SK-N-SH (cell line): ENCODE results near the gene KLF16. TPM values are rescaled to one million over a fixed set of nuclear protein-coding genes. Genes with fewer than 3 reads are reported as not detected.

Source experiments
- CTCF ChIA-PET: fragments of 300-600, 350-600 bp; formaldehyde crosslinking; extraction: SDS; loops from one replicate; lab custom pipeline; 2021; lab: Yijun Ruan, JAX
- POLR2A ChIA-PET: fragments of 350-600 bp; sonication (Branson Sonifier 250); formaldehyde crosslinking; extraction: SDS; loops from one replicate; lab custom pipeline; 2020; ENCODE audit warnings: antibody characterized with exemption, inconsistent platforms; lab: Yijun Ruan, JAX
- DNase-seq: peaks from one replicate; pipeline ENCODE4 v3.0.0; 2012
- H2AFZ ChIP-seq: fragments of 200-600 bp; sonication (generic); 2 replicates; pipeline ENCODE4 v1.8.1; 2016; ENCODE audit warnings: antibody characterized with exemption, mild to moderate bottlenecking, low read depth
- H3F3A ChIP-seq: fragments of 200-600 bp; sonication (generic); replicated peaks from 2 replicates; pipeline ENCODE3; 2016; ENCODE audit warnings: antibody characterized with exemption, mild to moderate bottlenecking; ENCODE audit not compliant: insufficient read depth
- H3K27ac ChIP-seq, 2 experiments: fragments of 200-500 bp in 1 of 2; fragments of 200-600 bp in 1 of 2; sonication (Bioruptor generic) in 1 of 2; sonication (generic), shearing (Covaris generic) in 1 of 2; 2 replicates each; pipeline versions ENCODE4 v1.5.1 to v1.6.1; 2014 to 2016; ENCODE audit warnings: low read depth in 2 of 2, inconsistent platforms in 1 of 2, low read length in 1 of 2, mild to moderate bottlenecking in 1 of 2, mixed read lengths in 1 of 2
- H3K27me3 ChIP-seq: fragments of 200-600 bp; sonication (generic), shearing (Covaris generic); 2 replicates; pipeline ENCODE4 v1.6.1; 2016; ENCODE audit warnings: mixed run types; ENCODE audit not compliant: insufficient read depth
- H3K36me3 ChIP-seq, 2 experiments: fragments of 200-500 bp in 1 of 2; fragments of 200-600 bp in 1 of 2; sonication (Bioruptor generic) in 1 of 2; sonication (generic) in 1 of 2; replicated peaks in 1 of 2; 2 replicates each; pipeline versions ENCODE3 to v1.5.1; 2014 to 2016; ENCODE audit warnings: low read length in 1 of 2, mild to moderate bottlenecking in 1 of 2; ENCODE audit not compliant: insufficient read depth in 2 of 2, control insufficient read depth in 1 of 2
- H3K4me1 ChIP-seq, 2 experiments: fragments of 200-500 bp in 1 of 2; fragments of 200-600 bp in 1 of 2; sonication (Bioruptor generic) in 1 of 2; sonication (generic), shearing (Covaris generic) in 1 of 2; 2 replicates each; pipeline versions ENCODE4 v1.5.1 to v1.6.1; 2014 to 2016; ENCODE audit warnings: low read depth in 1 of 2, low read length in 1 of 2, mixed run types in 1 of 2; ENCODE audit not compliant: insufficient read depth in 2 of 2, control insufficient read depth in 1 of 2
- H3K4me2 ChIP-seq: fragments of 200-600 bp; sonication (generic), shearing (Covaris generic); 2 replicates; pipeline ENCODE4 v1.6.1; 2017; ENCODE audit warnings: mixed run types
- H3K4me3 ChIP-seq, 2 experiments: fragments of 200-500 bp in 1 of 2; fragments of 200-600 bp in 1 of 2; sonication (Bioruptor generic) in 1 of 2; sonication (generic), shearing (Covaris generic) in 1 of 2; 2 replicates each; pipeline versions ENCODE4 v1.5.1 to v1.8.1; 2014 to 2016; ENCODE audit warnings: low read depth in 2 of 2, inconsistent platforms in 1 of 2, low read length in 1 of 2, mild to moderate bottlenecking in 1 of 2, mixed read lengths in 1 of 2, moderate library complexity in 1 of 2
- H3K79me2 ChIP-seq: fragments of 200-600 bp; sonication (generic); 2 replicates; pipeline ENCODE4 v1.8.1; 2017; ENCODE audit warnings: mild to moderate bottlenecking; ENCODE audit not compliant: insufficient read depth
- H3K9ac ChIP-seq: fragments of 200-600 bp; sonication (generic); 2 replicates; pipeline ENCODE4 v1.6.1; 2017; ENCODE audit warnings: mixed run types
- H3K9me2 ChIP-seq: fragments of 200-600 bp; sonication (generic); 2 replicates; pipeline ENCODE4 v1.6.1; 2017; ENCODE audit warnings: mixed run types
- H3K9me3 ChIP-seq: fragments of 200-600 bp; sonication (generic); 2 replicates; pipeline ENCODE4 v1.6.1; 2017; ENCODE audit warnings: mixed run types, mild to moderate bottlenecking, moderate library complexity
- H4K20me1 ChIP-seq: fragments of 200-600 bp; sonication (generic); 2 replicates; pipeline ENCODE4 v1.6.1; 2017; ENCODE audit warnings: mild to moderate bottlenecking, mixed run types; ENCODE audit not compliant: insufficient read depth
- CHD2 ChIP-seq: fragments of 150-350 bp; IDR thresholded peaks from 2 replicates; pipeline ENCODE4 v1.6.1; 2018; ENCODE audit warnings: low read length; ENCODE audit not compliant: partially characterized antibody
- EP300 ChIP-seq, 2 experiments: IDR thresholded peaks; 2 replicates each; pipeline versions ENCODE4 v1.4.0 to v1.6.1; 2012; ENCODE audit warnings: borderline replicate concordance in 1 of 2, low read depth in 1 of 2, low read length in 1 of 2
- EZH2phosphoT487 ChIP-seq: fragments of 200-600 bp; sonication (generic); IDR thresholded peaks from 2 replicates; pipeline ENCODE4 v1.6.1; 2017; ENCODE audit warnings: low read depth, mixed run types, mild to moderate bottlenecking, antibody characterized with exemption, moderate library complexity, borderline replicate concordance
- FOXM1 ChIP-seq: IDR thresholded peaks from 2 replicates; pipeline ENCODE4 v1.4.0; 2012; ENCODE audit warnings: low read depth, mild to moderate bottlenecking
- GATA2 ChIP-seq: sonication (generic); formaldehyde crosslinking; IDR thresholded peaks from 2 replicates; pipeline ENCODE4 v1.5.0; 2020; ENCODE audit warnings: mild to moderate bottlenecking, missing genetic modification reagents
- MAX ChIP-seq: IDR thresholded peaks from 2 replicates; pipeline ENCODE4 v1.4.0; 2012; ENCODE audit warnings: low read depth
- MXI1 ChIP-seq: IDR thresholded peaks from 2 replicates; pipeline ENCODE4 v1.6.1; 2012; ENCODE audit warnings: mild to moderate bottlenecking, low read depth, low read length, improper control_type of control experiment
- NRF1 ChIP-seq: IDR thresholded peaks from 2 replicates; pipeline ENCODE4 v1.6.1; 2012; ENCODE audit warnings: low read depth, mild to moderate bottlenecking, low read length
- PBX3 ChIP-seq: IDR thresholded peaks from 2 replicates; pipeline ENCODE4; 2012
- RCOR1 ChIP-seq: fragments of 150-350 bp; IDR thresholded peaks from 2 replicates; pipeline ENCODE4 v1.6.1; 2017; ENCODE audit warnings: antibody characterized with exemption, low read length
- SIN3A ChIP-seq: IDR thresholded peaks from 2 replicates; pipeline ENCODE4 v1.6.1; 2012; ENCODE audit warnings: low read depth, mild to moderate bottlenecking, low read length, moderate library complexity, borderline replicate concordance
- TCF12 ChIP-seq: IDR thresholded peaks from 2 replicates; pipeline ENCODE4 v1.4.0; 2012
- USF1 ChIP-seq: IDR thresholded peaks from 2 replicates; pipeline ENCODE4 v1.4.0; 2012; ENCODE audit warnings: low read depth, borderline replicate concordance
- ZBTB33 ChIP-seq: IDR thresholded peaks from 2 replicates; pipeline ENCODE4 v1.4.0; 2012; ENCODE audit warnings: low read depth, borderline replicate concordance
- WGBS: methylation state at CpG from one replicate; pipeline ENCODE4 v1.1.6; 2017; ENCODE audit warnings: low lambda C conversion rate; 5-methylcytosine and 5-hydroxymethylcytosine counted together
- polyA plus RNA-seq, 3 experiments: library from polyadenylated mRNA; depleted of rRNA; stranded (reverse); fragments of >200 nt; gene quantifications; 2 replicates each; pipeline ENCODE4 v1.2.3, GENCODE V29; 2012

KLF16 gene
- polyA plus RNA-seq, 1 of the 3 experiments (the other 2 are of a cell fraction) = 16.1 TPM

- TF ChIP-seq TCF12 (no peak), MXI1 (peak; percentile 64; the same call in 1 of the 2 replicates)
- TF ChIP-seq, all 33 proteins: peak for 1
- Histone ChIP-seq H3K9ac (peak overlapping the region; percentile 87), H3K4me3 (peak overlapping the region; percentile 81 to 90), H3K27ac (peak overlapping the region; percentile 51 to 59; a peak in 3 of 4 replicates), H3K79me2 (peaks cover 77% of the 10 kb centered on the region), H3K9me3 (no peaks in the 10 kb centered on the region), H3K27me3 (no peaks in the 10 kb centered on the region), H3F3A (peaks cover 3% of the 10 kb centered on the region), H3K9me2 (no peaks in the 10 kb centered on the region), H2AFZ (no peak overlapping the region), H3K4me2 (peak overlapping the region; percentile 98), H3K4me1 (peaks cover 25 to 51% of the 10 kb centered on the region in 2 experiments; a peak in 3 of 4 replicates), H4K20me1 (peaks cover 59% of the 10 kb centered on the region), H3K36me3 (no peaks in the 10 kb centered on the region)
- WGBS = 39% methylated on average over 18 of the region's 23 CpGs
- ChIA-PET CTCF (interaction anchor here (2.0 kb wide), 1 partner anchor 13 kb away, joined by 8 read pairs; the partner anchor contains the start of gene REXO1), POLR2A (no interaction called here)
- no peak for DNase-seq
These were observed 1.8 kb downstream of the KLF16 start for GRCh38 chr19:1861599-1862031.

- Histone ChIP-seq H3K27ac (peak overlapping the region in 1 of 2 experiments; percentile 32; a peak in 2 of 4 replicates), H3K27me3 (no peaks in the 10 kb centered on the region), H3F3A (peaks cover 5% of the 10 kb centered on the region), H3K4me3 (peak overlapping the region; percentile 81 to 90), H3K9ac (peak overlapping the region; percentile 87)
- WGBS = 75% methylated on average over 14 of the region's 28 CpGs
- TF ChIP-seq SIN3A (no peak), FOXM1 (no peak), CHD2 (no peak), EP300 (IDR thresholded peaks at IDR 0.05; ENCODE audit: borderline replicate concordance in 1 of 2, low read depth in 1 of 2, low read length in 1 of 2) (no peak), NRF1 (no peak), PBX3 (no peak), ZBTB33 (no peak), USF1 (no peak), GATA2 (CRISPR knock-in tag) (no peak), TCF12 (no peak), RCOR1 (no peak), EZH2phosphoT487 (no peak), MAX (no peak)
- TF ChIP-seq, all 33 proteins: peak for 0
- Histone ChIP-seq H3K79me2 (peaks cover 82% of the 10 kb centered on the region), H2AFZ (no peak overlapping the region), H4K20me1 (peaks cover 65% of the 10 kb centered on the region), H3K4me2 (peak overlapping the region; percentile 98), H3K9me3 (no peaks in the 10 kb centered on the region), H3K9me2 (no peaks in the 10 kb centered on the region), H3K36me3 (no peaks in the 10 kb centered on the region), H3K4me1 (peaks cover 30 to 57% of the 10 kb centered on the region in 2 experiments; a peak in 3 of 4 replicates)
- ChIA-PET POLR2A (no interaction called here), CTCF (interaction anchor here (0.9 to 2.0 kb wide), 3 partner anchors 12 to 35 kb away, joined by 3 to 8 read pairs (median 3); partner anchors contain the start of gene REXO1)
- no peak for DNase-seq
These were observed 2.4 kb downstream of the KLF16 start for GRCh38 chr19:1860821-1861598.
